OCI-LY3 (cell line): Measurements from ENCODE around the gene HLA-DQA1.

Experiments
- EZH2phosphoT487 ChIP-seq: fragments of 200-600 bp; shearing (Covaris generic); IDR thresholded peaks from 2 replicates; pipeline ENCODE4 v1.6.1; 2018; ENCODE audit warnings: antibody characterized with exemption, mixed run types, low read depth
- TF ChIP-seq, protein P1 (sequence below): fragments of 200-600, 300-600 bp; sonication (generic); IDR thresholded peaks from 2 replicates; pipeline ENCODE4 v1.5.1; 2014; ENCODE audit warnings: antibody characterized with exemption, low read length, low read depth

GRCh38 chr6:32638532-32639219 is 1.5 kb downstream of the HLA-DQA1 start:
- TF ChIP-seq, protein P1, sequence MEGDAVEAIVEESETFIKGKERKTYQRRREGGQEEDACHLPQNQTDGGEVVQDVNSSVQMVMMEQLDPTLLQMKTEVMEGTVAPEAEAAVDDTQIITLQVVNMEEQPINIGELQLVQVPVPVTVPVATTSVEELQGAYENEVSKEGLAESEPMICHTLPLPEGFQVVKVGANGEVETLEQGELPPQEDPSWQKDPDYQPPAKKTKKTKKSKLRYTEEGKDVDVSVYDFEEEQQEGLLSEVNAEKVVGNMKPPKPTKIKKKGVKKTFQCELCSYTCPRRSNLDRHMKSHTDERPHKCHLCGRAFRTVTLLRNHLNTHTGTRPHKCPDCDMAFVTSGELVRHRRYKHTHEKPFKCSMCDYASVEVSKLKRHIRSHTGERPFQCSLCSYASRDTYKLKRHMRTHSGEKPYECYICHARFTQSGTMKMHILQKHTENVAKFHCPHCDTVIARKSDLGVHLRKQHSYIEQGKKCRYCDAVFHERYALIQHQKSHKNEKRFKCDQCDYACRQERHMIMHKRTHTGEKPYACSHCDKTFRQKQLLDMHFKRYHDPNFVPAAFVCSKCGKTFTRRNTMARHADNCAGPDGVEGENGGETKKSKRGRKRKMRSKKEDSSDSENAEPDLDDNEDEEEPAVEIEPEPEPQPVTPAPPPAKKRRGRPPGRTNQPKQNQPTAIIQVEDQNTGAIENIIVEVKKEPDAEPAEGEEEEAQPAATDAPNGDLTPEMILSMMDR: no peak
- TF ChIP-seq EZH2phosphoT487: no peak
